ENCODE measurements around the gene CNTNAP2.

CNTNAP2 gene

GRCh38 chr7:147810269-147810668 lies 1693.7 kb downstream of the CNTNAP2 start:
- no peak for DNase-seq

GRCh38 chr7:147811923-147812322 lies 1695.3 kb downstream of the CNTNAP2 start:
- DNase-seq: no peak

GRCh38 chr7:147813316-147813715 lies 1696.7 kb downstream of the CNTNAP2 start:
- DNase-seq: no peak

- no peak for DNase-seq
These were observed 1701.7 kb downstream of the CNTNAP2 start for GRCh38 chr7:147818317-147818716.

- DNase-seq: no peak
These were observed 1708.1 kb downstream of the CNTNAP2 start for GRCh38 chr7:147824671-147825070.

GRCh38 chr7:147829016-147829415 lies 1712.4 kb downstream of the CNTNAP2 start:
- peak; percentile 45 for DNase-seq

- no peak for DNase-seq
These were observed 1717.0 kb downstream of the CNTNAP2 start for GRCh38 chr7:147833557-147833956.

- DNase-seq: no peak
These were observed 1717.4 kb downstream of the CNTNAP2 start for GRCh38 chr7:147833970-147834369.

- no peak for DNase-seq
These were observed 1736.2 kb downstream of the CNTNAP2 start for GRCh38 chr7:147852833-147853232.

GRCh38 chr7:147857152-147858140 lies 1740.8 kb downstream of the CNTNAP2 start:
- no peak for DNase-seq

GRCh38 chr7:147858421-147858820 lies 1741.8 kb downstream of the CNTNAP2 start:
- no peak for DNase-seq

- no peak for DNase-seq
These were observed 1742.4 kb downstream of the CNTNAP2 start for GRCh38 chr7:147859033-147859432.

GRCh38 chr7:147859486-147859885 lies 1742.9 kb downstream of the CNTNAP2 start:
- DNase-seq: no peak

GRCh38 chr7:147861058-147861716 lies 1744.6 kb downstream of the CNTNAP2 start:
- DNase-seq: no peak

GRCh38 chr7:147861945-147862344 lies 1745.3 kb downstream of the CNTNAP2 start:
- DNase-seq: no peak

- no peak for DNase-seq
These were observed 1752.9 kb downstream of the CNTNAP2 start for GRCh38 chr7:147869456-147869855.

GRCh38 chr7:147878912-147879661 lies 1762.5 kb downstream of the CNTNAP2 start:
- no peak for DNase-seq

GRCh38 chr7:147885869-147886268 lies 1769.3 kb downstream of the CNTNAP2 start:
- no peak for DNase-seq

- no peak for DNase-seq
These were observed 1777.7 kb downstream of the CNTNAP2 start for GRCh38 chr7:147894271-147894670.

GRCh38 chr7:147896121-147896520 lies 1779.5 kb downstream of the CNTNAP2 start:
- no peak for DNase-seq

- no peak for DNase-seq
These were observed 1787.1 kb downstream of the CNTNAP2 start for GRCh38 chr7:147903536-147904218.

GRCh38 chr7:147904219-147904576 lies 1787.6 kb downstream of the CNTNAP2 start:
- DNase-seq: no peak
